ENCODE measurements around the gene ASAP3.

ASAP3 gene

DNA sequence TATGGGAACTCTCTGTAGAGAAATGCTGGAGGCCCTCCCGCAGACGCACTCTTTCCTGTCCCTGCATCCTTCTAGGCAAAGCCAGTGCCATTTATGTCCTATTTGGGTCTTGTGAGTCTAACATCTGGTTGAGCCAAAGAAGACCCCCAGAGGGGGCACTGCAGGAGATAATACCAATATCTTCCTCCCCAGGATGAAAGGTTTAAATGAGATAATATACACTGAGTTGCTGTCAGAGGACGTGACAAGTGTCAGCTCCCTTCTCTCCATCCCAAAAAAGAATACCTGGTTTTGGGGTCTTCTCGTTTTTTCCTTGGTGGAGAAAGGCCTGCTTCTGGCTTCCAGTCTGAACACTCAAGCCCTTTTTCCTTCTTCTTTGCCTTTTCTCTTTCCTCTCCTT lies 67.0 kb downstream of the ASAP3 start:
- Histone ChIP-seq H3K36me3 (ENCODE audit: control insufficient read depth, low read length) (no peaks in the 10 kb centered on the region), H3K79me2 (ENCODE audit: control insufficient read depth, low read length) (no peaks in the 10 kb centered on the region), H3K4me3 (ENCODE audit: low read length) (no peak overlapping the region), H3K27ac (ENCODE audit: low read depth, low read length) (no peak overlapping the region), H3K4me1 (ENCODE audit: control insufficient read depth, low read length) (no peaks in the 10 kb centered on the region), H4K20me1 (ENCODE audit: control insufficient read depth, insufficient read depth, low read depth, low read length) (no peaks in the 10 kb centered on the region), H3K9me2 (replicated peaks; ENCODE audit: control insufficient read depth, low read length) (no peaks in the 10 kb centered on the region), H3F3A (ENCODE audit: control insufficient read depth, insufficient read depth) (no peaks in the 10 kb centered on the region), H3K4me2 (ENCODE audit: low read length) (no peak overlapping the region), H3K27me3 (ENCODE audit: control insufficient read depth, low read length) (peaks cover 12% of the 10 kb centered on the region; the same call in 1 of the 2 replicates), H3K9me3 (ENCODE audit: control insufficient read depth, insufficient read depth, low read length) (no peaks in the 10 kb centered on the region)
- TF ChIP-seq, protein P1, sequence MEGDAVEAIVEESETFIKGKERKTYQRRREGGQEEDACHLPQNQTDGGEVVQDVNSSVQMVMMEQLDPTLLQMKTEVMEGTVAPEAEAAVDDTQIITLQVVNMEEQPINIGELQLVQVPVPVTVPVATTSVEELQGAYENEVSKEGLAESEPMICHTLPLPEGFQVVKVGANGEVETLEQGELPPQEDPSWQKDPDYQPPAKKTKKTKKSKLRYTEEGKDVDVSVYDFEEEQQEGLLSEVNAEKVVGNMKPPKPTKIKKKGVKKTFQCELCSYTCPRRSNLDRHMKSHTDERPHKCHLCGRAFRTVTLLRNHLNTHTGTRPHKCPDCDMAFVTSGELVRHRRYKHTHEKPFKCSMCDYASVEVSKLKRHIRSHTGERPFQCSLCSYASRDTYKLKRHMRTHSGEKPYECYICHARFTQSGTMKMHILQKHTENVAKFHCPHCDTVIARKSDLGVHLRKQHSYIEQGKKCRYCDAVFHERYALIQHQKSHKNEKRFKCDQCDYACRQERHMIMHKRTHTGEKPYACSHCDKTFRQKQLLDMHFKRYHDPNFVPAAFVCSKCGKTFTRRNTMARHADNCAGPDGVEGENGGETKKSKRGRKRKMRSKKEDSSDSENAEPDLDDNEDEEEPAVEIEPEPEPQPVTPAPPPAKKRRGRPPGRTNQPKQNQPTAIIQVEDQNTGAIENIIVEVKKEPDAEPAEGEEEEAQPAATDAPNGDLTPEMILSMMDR (IDR thresholded peaks at IDR 0.05; ENCODE audit: low read depth, low read length, poor library complexity, severe bottlenecking), result no peak
- TF ChIP-seq EZH2phosphoT487 (IDR thresholded peaks at IDR 0.05; ENCODE audit: borderline replicate concordance, low read length), result no peak

DNA sequence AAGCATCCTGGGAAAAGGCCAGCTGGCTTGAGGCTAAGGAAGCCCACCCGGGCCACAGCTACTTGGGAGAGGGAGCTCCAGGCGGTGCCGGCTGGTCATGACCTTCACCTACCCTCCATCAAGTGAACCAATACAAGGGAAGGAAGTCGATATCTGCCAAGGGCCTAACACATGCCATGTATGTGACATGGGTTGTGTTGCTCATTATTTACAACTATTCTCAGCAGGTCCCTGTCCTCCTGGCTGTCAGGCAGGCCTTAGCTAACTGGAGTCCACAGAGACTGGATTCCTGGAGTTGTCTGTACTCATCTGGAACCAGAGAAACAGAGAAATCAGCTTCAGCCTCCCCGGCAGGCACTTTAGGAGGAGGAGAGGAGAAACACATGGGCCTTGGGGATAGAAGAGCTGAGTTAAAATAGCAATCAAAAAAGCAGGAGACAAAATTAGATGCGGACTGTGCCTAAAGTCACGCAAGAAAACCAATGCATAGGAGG lies 75.1 kb downstream of the ASAP3 start:
- H3K27ac ChIP-seq (ENCODE audit: low read depth, low read length), result no peak overlapping the region
- no peaks in the 10 kb centered on the region for H3F3A ChIP-seq (ENCODE audit: control insufficient read depth, insufficient read depth)
- no peaks in the 10 kb centered on the region for H4K20me1 ChIP-seq (ENCODE audit: control insufficient read depth, insufficient read depth, low read depth, low read length)
- H3K36me3 ChIP-seq (ENCODE audit: control insufficient read depth, low read length), result no peaks in the 10 kb centered on the region
- H3K4me2 ChIP-seq (ENCODE audit: low read length), result no peak overlapping the region
- peaks cover 2% of the 10 kb centered on the region; the same call in 1 of the 2 replicates for H3K27me3 ChIP-seq (ENCODE audit: control insufficient read depth, low read length)
- no peaks in the 10 kb centered on the region for H3K9me2 ChIP-seq (replicated peaks; ENCODE audit: control insufficient read depth, low read length)
- H3K4me1 ChIP-seq (ENCODE audit: control insufficient read depth, low read length), result peaks cover 5% of the 10 kb centered on the region
- no peak for TF ChIP-seq EZH2phosphoT487 (IDR thresholded peaks at IDR 0.05; ENCODE audit: borderline replicate concordance, low read length)
- TF ChIP-seq, protein P1 (IDR thresholded peaks at IDR 0.05; ENCODE audit: low read depth, low read length, poor library complexity, severe bottlenecking), result no peak
- no peak overlapping the region for H3K4me3 ChIP-seq (ENCODE audit: low read length)
- H3K9me3 ChIP-seq (ENCODE audit: control insufficient read depth, insufficient read depth, low read length), result no peaks in the 10 kb centered on the region
- no peaks in the 10 kb centered on the region for H3K79me2 ChIP-seq (ENCODE audit: control insufficient read depth, low read length)

DNA sequence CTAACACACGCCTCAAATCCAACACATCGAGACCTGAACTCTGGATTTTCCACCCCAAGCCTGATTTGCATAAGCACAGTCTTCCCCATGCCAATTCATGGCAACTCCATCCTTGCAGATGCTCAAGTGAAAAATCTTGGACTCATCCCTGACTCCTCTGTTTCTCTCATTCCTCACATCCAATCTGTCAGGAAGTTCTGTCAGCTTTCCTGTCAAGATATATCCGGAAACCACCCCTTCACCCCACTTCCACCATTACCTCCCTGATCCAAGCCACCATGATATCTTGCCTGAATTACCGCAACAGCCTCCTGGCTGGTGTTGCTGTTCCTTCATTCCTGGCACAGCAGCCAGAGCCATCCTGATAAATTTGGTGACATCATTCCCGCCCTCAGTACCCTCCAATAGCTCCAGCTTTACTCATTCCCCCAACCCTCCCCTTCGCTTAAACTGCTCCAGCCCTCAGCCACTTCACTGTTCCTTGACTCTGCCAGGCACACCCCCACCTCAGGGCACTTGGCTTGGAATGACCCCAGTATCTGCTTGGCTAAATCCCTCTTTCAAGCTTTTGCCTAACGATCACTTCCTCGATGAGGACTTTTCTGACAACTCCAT lies 76.9 kb downstream of the ASAP3 start:
- Histone ChIP-seq H3K9me3 (ENCODE audit: control insufficient read depth, insufficient read depth, low read length) (no peaks in the 10 kb centered on the region), H3K9me2 (replicated peaks; ENCODE audit: control insufficient read depth, low read length) (no peaks in the 10 kb centered on the region), H3K36me3 (ENCODE audit: control insufficient read depth, low read length) (no peaks in the 10 kb centered on the region), H4K20me1 (ENCODE audit: control insufficient read depth, insufficient read depth, low read depth, low read length) (no peaks in the 10 kb centered on the region), H3K27me3 (ENCODE audit: control insufficient read depth, low read length) (peaks cover 2% of the 10 kb centered on the region; the same call in 1 of the 2 replicates), H3K27ac (ENCODE audit: low read depth, low read length) (no peak overlapping the region), H3K4me1 (ENCODE audit: control insufficient read depth, low read length) (peaks cover 7% of the 10 kb centered on the region), H3K4me3 (ENCODE audit: low read length) (no peak overlapping the region), H3K4me2 (ENCODE audit: low read length) (no peak overlapping the region), H3K79me2 (ENCODE audit: control insufficient read depth, low read length) (no peaks in the 10 kb centered on the region), H3F3A (ENCODE audit: control insufficient read depth, insufficient read depth) (no peaks in the 10 kb centered on the region)
- no peak for TF ChIP-seq EZH2phosphoT487 (IDR thresholded peaks at IDR 0.05; ENCODE audit: borderline replicate concordance, low read length)
- TF ChIP-seq, protein P1 (IDR thresholded peaks at IDR 0.05; ENCODE audit: low read depth, low read length, poor library complexity, severe bottlenecking), result no peak
